ENCODE results near the gene C2orf76. TPM values are rescaled to one million over a fixed set of nuclear protein-coding genes. Genes with fewer than 3 reads are reported as not detected.
"Not testable (repeated sequence)": the region's sequence is repeated elsewhere in the genome, so short reads cannot be mapped to it uniquely, and the experiment has no call there.

Gene C2orf76
- total RNA-seq, 4 donors from 2014 or later, result 10.3 to 13.3 (median 11.3) TPM

GRCh38 chr2:119377294-119377992 is 10.8 kb upstream of the C2orf76 start:
- ATAC-seq (ENCODE audit: low FRiP score) (no peak), DNase-seq (ENCODE audit: low spot score) (no peak)
- TF ChIP-seq, protein P1, sequence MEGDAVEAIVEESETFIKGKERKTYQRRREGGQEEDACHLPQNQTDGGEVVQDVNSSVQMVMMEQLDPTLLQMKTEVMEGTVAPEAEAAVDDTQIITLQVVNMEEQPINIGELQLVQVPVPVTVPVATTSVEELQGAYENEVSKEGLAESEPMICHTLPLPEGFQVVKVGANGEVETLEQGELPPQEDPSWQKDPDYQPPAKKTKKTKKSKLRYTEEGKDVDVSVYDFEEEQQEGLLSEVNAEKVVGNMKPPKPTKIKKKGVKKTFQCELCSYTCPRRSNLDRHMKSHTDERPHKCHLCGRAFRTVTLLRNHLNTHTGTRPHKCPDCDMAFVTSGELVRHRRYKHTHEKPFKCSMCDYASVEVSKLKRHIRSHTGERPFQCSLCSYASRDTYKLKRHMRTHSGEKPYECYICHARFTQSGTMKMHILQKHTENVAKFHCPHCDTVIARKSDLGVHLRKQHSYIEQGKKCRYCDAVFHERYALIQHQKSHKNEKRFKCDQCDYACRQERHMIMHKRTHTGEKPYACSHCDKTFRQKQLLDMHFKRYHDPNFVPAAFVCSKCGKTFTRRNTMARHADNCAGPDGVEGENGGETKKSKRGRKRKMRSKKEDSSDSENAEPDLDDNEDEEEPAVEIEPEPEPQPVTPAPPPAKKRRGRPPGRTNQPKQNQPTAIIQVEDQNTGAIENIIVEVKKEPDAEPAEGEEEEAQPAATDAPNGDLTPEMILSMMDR (IDR thresholded peaks at IDR 0.05), result no peak

GRCh38 chr2:119376810-119377209 is 10.2 kb upstream of the C2orf76 start:
- DNase-seq (ENCODE audit: low spot score), result no peak
- ATAC-seq (ENCODE audit: low FRiP score), result no peak
- TF ChIP-seq, protein P1 (IDR thresholded peaks at IDR 0.05), result no peak

DNA sequence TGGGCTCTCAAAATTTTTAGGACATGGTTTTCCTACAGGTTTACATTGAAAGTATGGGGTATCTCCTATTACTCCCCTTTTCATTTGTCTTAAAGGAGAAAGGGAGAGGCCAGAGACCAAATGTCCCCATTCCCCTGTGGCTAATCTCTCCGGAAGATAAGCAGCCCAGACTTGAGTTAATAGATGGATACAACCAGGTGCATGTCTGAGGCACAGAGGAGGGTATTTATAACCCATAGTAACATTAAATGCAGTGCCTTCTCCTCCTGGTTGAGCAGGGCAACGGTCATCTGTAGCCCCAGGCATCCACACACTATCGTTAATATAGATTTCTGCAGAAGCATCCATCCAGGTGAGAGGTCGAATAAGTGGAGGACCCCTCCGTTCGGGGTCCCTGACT is 9.8 kb upstream of the C2orf76 start:
- not testable (repeated sequence) for ATAC-seq (ENCODE audit: low FRiP score); DNase-seq (ENCODE audit: low spot score)

GRCh38 chr2:119373907-119374745 is 7.5 kb upstream of the C2orf76 start:
- DNase-seq (ENCODE audit: low spot score); ATAC-seq (ENCODE audit: low FRiP score): not testable (repeated sequence)

DNA sequence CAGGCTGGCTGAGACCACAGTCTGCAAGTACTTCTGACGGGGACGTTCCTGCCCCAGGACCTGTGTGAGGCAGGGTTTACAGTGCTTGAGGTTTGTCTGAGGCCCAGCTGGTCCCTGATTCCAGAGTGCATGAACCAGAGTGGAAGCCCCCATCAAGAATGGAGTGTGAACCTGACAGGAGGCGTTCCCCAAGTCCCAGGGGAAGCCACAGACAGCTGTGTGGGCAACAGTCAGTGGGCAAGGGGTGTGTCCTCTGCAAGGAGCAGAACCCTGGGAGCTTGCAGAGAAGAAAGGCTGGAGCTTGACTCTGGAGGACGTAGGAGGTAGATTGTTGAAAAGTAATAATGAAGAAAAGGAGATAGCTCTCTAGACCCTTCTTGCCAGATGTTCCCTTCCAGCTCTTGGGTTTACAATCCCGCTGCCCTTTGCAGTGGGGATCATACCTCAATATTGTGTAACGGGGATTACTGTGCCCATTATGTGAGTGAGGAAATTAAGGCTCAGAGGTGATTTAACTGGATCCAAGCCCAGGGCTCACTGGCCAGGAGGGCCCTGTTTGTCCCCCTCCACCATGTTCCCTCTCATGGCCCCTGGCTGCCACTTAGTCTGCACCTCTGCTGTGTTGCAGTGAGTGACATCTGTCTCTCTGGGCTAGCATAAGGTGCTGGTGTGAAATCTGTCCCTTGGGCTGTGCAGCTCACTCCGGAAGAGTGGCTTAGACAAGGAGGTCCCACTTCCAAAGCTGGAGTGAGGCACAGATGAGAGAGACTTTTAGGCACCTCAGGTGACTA is 6.3 kb upstream of the C2orf76 start:
- ATAC-seq (ENCODE audit: low FRiP score), result no peak
- TF ChIP-seq, protein P1 (IDR thresholded peaks at IDR 0.05), result no peak
- DNase-seq (ENCODE audit: low spot score), result no peak

- ATAC-seq (ENCODE audit: low FRiP score) (no peak), DNase-seq (ENCODE audit: low spot score) (no peak)
- TF ChIP-seq, protein P1 (IDR thresholded peaks at IDR 0.05), result no peak
Observed at GRCh38 chr2:119371111-119371510, 4.5 kb upstream of the C2orf76 start.

DNA sequence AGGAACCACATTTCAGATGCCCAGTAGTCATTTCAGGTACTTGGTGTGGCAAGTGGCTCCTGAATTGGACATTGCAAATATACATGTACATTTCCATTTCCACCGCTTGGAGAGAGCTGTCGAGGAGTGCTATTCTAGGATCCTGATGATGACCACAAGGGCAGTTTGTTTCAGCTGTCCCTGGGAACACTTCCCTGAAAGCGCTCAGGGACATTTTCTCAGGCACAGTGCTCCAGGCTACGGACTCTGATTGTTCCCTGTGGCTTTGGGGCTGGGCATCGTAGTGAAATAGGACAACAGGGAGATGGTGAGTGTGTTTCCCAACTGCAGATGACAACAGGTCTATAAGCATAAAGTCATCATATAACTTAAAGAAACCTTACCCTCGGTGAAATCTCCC is 3.2 kb upstream of the C2orf76 start:
- TF ChIP-seq, protein P1 (IDR thresholded peaks at IDR 0.05), result no peak
- ATAC-seq (ENCODE audit: low FRiP score), result no peak
- no peak for DNase-seq (ENCODE audit: low spot score)

All from omental fat pad (tissue), 4 donors.